ENCODE data around the gene KIF6.

DNA sequence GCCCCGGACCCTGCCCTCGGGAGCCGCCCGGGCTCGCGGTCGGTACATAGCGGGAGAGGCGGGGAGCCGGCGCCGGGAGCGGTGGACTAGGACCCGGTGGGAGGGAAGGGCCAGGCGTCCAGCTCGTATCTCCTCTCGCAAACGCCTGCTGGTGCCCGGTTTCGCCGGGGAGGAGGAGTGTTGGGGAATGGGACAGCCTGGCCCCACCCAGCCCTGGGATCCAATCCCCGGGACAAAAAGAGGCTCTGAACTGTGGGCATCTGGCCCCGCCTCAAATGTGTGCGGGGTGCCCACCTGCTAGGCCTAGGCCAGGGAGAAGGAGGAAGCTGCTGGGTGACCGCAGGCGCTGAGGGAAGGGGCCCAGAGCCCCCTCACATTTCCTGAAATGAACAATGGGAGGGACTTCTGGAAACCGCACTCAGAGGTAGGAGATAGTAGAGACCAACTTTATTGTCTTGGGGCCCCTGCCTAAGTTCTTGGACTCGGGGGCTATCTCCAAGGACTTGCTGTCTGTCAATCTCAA is 410.9 kb downstream of the KIF6 start, which contains the start of gene KCNK17:
- no peak for TF ChIP-seq CHD4 (IDR thresholded peaks at IDR 0.05; ENCODE audit: borderline replicate concordance)
- TF ChIP-seq HOXA7 (CRISPR knock-in tag; IDR thresholded peaks at IDR 0.05): no peak
- TF ChIP-seq, protein P1, sequence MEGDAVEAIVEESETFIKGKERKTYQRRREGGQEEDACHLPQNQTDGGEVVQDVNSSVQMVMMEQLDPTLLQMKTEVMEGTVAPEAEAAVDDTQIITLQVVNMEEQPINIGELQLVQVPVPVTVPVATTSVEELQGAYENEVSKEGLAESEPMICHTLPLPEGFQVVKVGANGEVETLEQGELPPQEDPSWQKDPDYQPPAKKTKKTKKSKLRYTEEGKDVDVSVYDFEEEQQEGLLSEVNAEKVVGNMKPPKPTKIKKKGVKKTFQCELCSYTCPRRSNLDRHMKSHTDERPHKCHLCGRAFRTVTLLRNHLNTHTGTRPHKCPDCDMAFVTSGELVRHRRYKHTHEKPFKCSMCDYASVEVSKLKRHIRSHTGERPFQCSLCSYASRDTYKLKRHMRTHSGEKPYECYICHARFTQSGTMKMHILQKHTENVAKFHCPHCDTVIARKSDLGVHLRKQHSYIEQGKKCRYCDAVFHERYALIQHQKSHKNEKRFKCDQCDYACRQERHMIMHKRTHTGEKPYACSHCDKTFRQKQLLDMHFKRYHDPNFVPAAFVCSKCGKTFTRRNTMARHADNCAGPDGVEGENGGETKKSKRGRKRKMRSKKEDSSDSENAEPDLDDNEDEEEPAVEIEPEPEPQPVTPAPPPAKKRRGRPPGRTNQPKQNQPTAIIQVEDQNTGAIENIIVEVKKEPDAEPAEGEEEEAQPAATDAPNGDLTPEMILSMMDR (IDR thresholded peaks at IDR 0.05): no peak
- no peak for TF ChIP-seq CEBPB (IDR thresholded peaks at IDR 0.05)
- TF ChIP-seq BCL3 (IDR thresholded peaks at IDR 0.05): no peak
- TF ChIP-seq MAFK (IDR thresholded peaks at IDR 0.05; ENCODE audit: partially characterized antibody): no peak
- TF ChIP-seq POLR2A (IDR thresholded peaks at IDR 0.05; ENCODE audit: low read length): no peak
- no peak for TF ChIP-seq USF2 (IDR thresholded peaks at IDR 0.05)
- no peak for TF ChIP-seq KDM5A (IDR thresholded peaks at IDR 0.05)
- TF ChIP-seq CHD2 (IDR thresholded peaks at IDR 0.05; ENCODE audit: low read length, partially characterized antibody): no peak
- no peak for TF ChIP-seq EP300 (IDR thresholded peaks at IDR 0.05)
- no peak for TF ChIP-seq ESRRA (IDR thresholded peaks at IDR 0.05; ENCODE audit: borderline replicate concordance, low read length)

Data from A549 (cell line).